GM23338 (cell line): ENCODE data around the gene UNK. TPM values are rescaled to one million over a fixed set of nuclear protein-coding genes. Genes with fewer than 3 reads are reported as not detected.

Experiments used
- ATAC-seq: fragments of 200-7000 bp; cut with Tn5 transposase; 3 replicates; pipeline ENCODE4 v1.9.1; 2020
- DNase-seq: peaks from one replicate; pipeline ENCODE4 v3.0.0-alpha.2; 2015; ENCODE audit warnings: low spot score
- H2AFZ ChIP-seq: fragments of 200-600 bp; sonication (generic); 2 replicates; pipeline ENCODE4 v1.8.0; 2016; ENCODE audit warnings: antibody characterized with exemption, mild to moderate bottlenecking, moderate library complexity
- H3F3A ChIP-seq: fragments of 200-600 bp; sonication (generic); replicated peaks from 2 replicates; pipeline ENCODE4 v1.8.0; 2017; ENCODE audit warnings: antibody characterized with exemption, mixed run types, low read depth
- H3K27ac ChIP-seq: fragments of 200-600 bp; sonication (generic); 2 replicates; pipeline ENCODE4 v1.6.1; 2016; ENCODE audit warnings: low read depth
- H3K27me3 ChIP-seq: fragments of 200-600 bp; sonication (generic); 2 replicates; pipeline ENCODE4 v1.8.0; 2016; ENCODE audit warnings: mild to moderate bottlenecking, mixed run types, moderate library complexity; ENCODE audit not compliant: insufficient read depth
- H3K36me3 ChIP-seq: fragments of 200-600 bp; sonication (generic); 2 replicates; pipeline ENCODE4 v1.8.0; 2016; ENCODE audit warnings: mild to moderate bottlenecking; ENCODE audit not compliant: insufficient read depth
- H3K4me1 ChIP-seq: fragments of 200-600 bp; sonication (generic); 2 replicates; pipeline ENCODE4 v1.8.0; 2016; ENCODE audit warnings: mild to moderate bottlenecking, moderate library complexity; ENCODE audit not compliant: insufficient read depth
- H3K4me2 ChIP-seq: fragments of 200-600 bp; sonication (generic); 2 replicates; pipeline ENCODE4 v1.7.1; 2017; ENCODE audit warnings: mixed run types
- H3K4me3 ChIP-seq: fragments of 200-600 bp; sonication (generic); 2 replicates; pipeline ENCODE4 v1.6.1; 2016; ENCODE audit warnings: mixed run types
- H3K79me2 ChIP-seq: fragments of 200-600 bp; sonication (generic); replicated peaks from 2 replicates; pipeline ENCODE4 v1.8.0; 2017; ENCODE audit warnings: mild to moderate bottlenecking; ENCODE audit not compliant: insufficient read depth
- H3K9me2 ChIP-seq: fragments of 200-600 bp; sonication (generic); 2 replicates; pipeline ENCODE4 v1.8.0; 2017; ENCODE audit not compliant: insufficient read depth
- H4K20me1 ChIP-seq: fragments of 200-600 bp; sonication (generic); replicated peaks from 2 replicates; pipeline ENCODE4 v1.8.0; 2017; ENCODE audit warnings: mild to moderate bottlenecking; ENCODE audit not compliant: insufficient read depth
- H3K27ac Mint-ChIP-seq: 2 replicates; pipeline ENCODE4 v1.8.0; 2020; ENCODE audit warnings: inconsistent platforms, mild to moderate bottlenecking, moderate library complexity, mixed read lengths
- H3K27me3 Mint-ChIP-seq: 3 replicates; pipeline ENCODE4 v1.8.0; 2022; ENCODE audit warnings: low read depth, mild to moderate bottlenecking, moderate library complexity, mixed read lengths, inconsistent platforms; ENCODE audit not compliant: insufficient read depth, poor library complexity
- H3K36me3 Mint-ChIP-seq: 3 replicates; pipeline ENCODE4 v1.8.0; 2021; ENCODE audit warnings: low read depth, mild to moderate bottlenecking, inconsistent platforms, moderate library complexity, mixed read lengths
- H3K4me1 Mint-ChIP-seq: 3 replicates; pipeline ENCODE4 v1.8.0; 2020; ENCODE audit warnings: mild to moderate bottlenecking, inconsistent platforms, mixed read lengths
- H3K4me3 Mint-ChIP-seq: 3 replicates; pipeline ENCODE4 v1.8.0; 2021; ENCODE audit warnings: moderate library complexity, mild to moderate bottlenecking, inconsistent platforms, mixed read lengths
- H3K9me3 Mint-ChIP-seq: 3 replicates; pipeline ENCODE4 v1.8.0; 2020; ENCODE audit warnings: moderate library complexity, mild to moderate bottlenecking, inconsistent platforms, mixed read lengths
- CREB1 ChIP-seq: fragments of 250-450 bp; sonication (Bioruptor Pico); IDR thresholded peaks from 2 replicates; pipeline ENCODE4 v1.5.0; 2020; ENCODE audit warnings: low read depth, mild to moderate bottlenecking, moderate library complexity
- ETS1 ChIP-seq: IDR thresholded peaks from 2 replicates; pipeline ENCODE4 v1.6.1; 2016; ENCODE audit warnings: antibody characterized with exemption
- EZH2 ChIP-seq: fragments of 200-600 bp; sonication (generic); IDR thresholded peaks from one replicate; pipeline ENCODE4 v1.8.0; 2017; ENCODE audit warnings: antibody characterized with exemption, mild to moderate bottlenecking, low read depth; ENCODE audit not compliant: unreplicated experiment
- EZH2phosphoT487 ChIP-seq: fragments of 200-600 bp; sonication (generic); IDR thresholded peaks from one replicate; pipeline ENCODE4 v1.8.1; 2018; ENCODE audit warnings: antibody characterized with exemption; ENCODE audit not compliant: unreplicated experiment
- JUNB ChIP-seq: IDR thresholded peaks from one replicate; pipeline ENCODE4 v1.6.1; 2016; ENCODE audit warnings: antibody characterized with exemption; ENCODE audit not compliant: unreplicated experiment
- NANOG ChIP-seq: IDR thresholded peaks from 2 replicates; pipeline ENCODE4 v1.6.1; 2016; ENCODE audit warnings: antibody characterized with exemption, borderline replicate concordance
- POLR2AphosphoS5 ChIP-seq: IDR thresholded peaks from 2 replicates; pipeline ENCODE4 v1.6.1; 2016; ENCODE audit warnings: antibody characterized with exemption, low read depth
- REST ChIP-seq: IDR thresholded peaks from one replicate; pipeline ENCODE4 v1.6.1; 2018; ENCODE audit warnings: antibody characterized with exemption; ENCODE audit not compliant: unreplicated experiment
- STAT1 ChIP-seq: IDR thresholded peaks from one replicate; pipeline ENCODE4 v1.6.1; 2016; ENCODE audit warnings: antibody characterized with exemption; ENCODE audit not compliant: unreplicated experiment
- ZNF114 ChIP-seq: fragments of 250-450 bp; sonication (Bioruptor Pico); IDR thresholded peaks from 2 replicates; pipeline ENCODE4 v1.5.0; 2020; ENCODE audit warnings: mild to moderate bottlenecking, moderate library complexity
- ZNF331 ChIP-seq: fragments of 250-450 bp; sonication (Bioruptor Pico); IDR thresholded peaks from 2 replicates; pipeline ENCODE4 v1.5.0; 2020; ENCODE audit warnings: low read depth, mild to moderate bottlenecking, moderate library complexity
- polyA plus RNA-seq: library from polyadenylated mRNA; unstranded; fragments of >200 nt; fragmentation: Nextera tagmentation; extraction: Ambion mirVana; gene quantifications from 2 replicates; pipeline ENCODE4 v1.2.1, GENCODE V29; 2016
- total RNA-seq: library from RNA; depleted of rRNA; stranded (reverse); fragments of >200 nt; shearing (Covaris generic); gene quantifications from 2 replicates; pipeline ENCODE4 v1.2.3, GENCODE V29; 2014
- TF ChIP-seq, protein P1 (sequence below), 2 experiments: fragments of 200-600 bp in 1 of 2; sonication (generic) in 1 of 2; conservative IDR thresholded peaks; 2 replicates each; pipeline versions ENCODE4 v1.5.1 to v1.6.1; 2016 to 2017; ENCODE audit warnings: antibody characterized with exemption in 2 of 2, low read depth in 2 of 2, mild to moderate bottlenecking in 2 of 2, moderate library complexity in 1 of 2
- TF ChIP-seq, protein P2 (sequence below): fragments of 250-450 bp; sonication (Bioruptor Pico); IDR thresholded peaks from 2 replicates; pipeline ENCODE4 v1.5.0; 2020; ENCODE audit warnings: mild to moderate bottlenecking, moderate library complexity

The UNK gene
- total and polyA plus RNA-seq, 2 experiments from 2014 or later, result 21.8 to 65.2 TPM

- ATAC-seq, result no peak
- no peak for DNase-seq
- peaks cover 4% of the 10 kb centered on the region; the same call in 1 of the 2 replicates for H3F3A ChIP-seq
- no peaks in the 10 kb centered on the region for H3K4me1 ChIP-seq
- no peaks in the 10 kb centered on the region for H3K27me3 ChIP-seq
- no peaks in the 10 kb centered on the region for H3K79me2 ChIP-seq
- no peaks in the 10 kb centered on the region for H3K36me3 ChIP-seq
- H4K20me1 ChIP-seq, result no peaks in the 10 kb centered on the region
- H3K4me2 ChIP-seq, result no peak overlapping the region
- no peak for TF ChIP-seq ZNF331 (CRISPR knock-in tag)
- TF ChIP-seq JUNB, result no peak
- TF ChIP-seq ETS1, result no peak
- TF ChIP-seq, protein P1, sequence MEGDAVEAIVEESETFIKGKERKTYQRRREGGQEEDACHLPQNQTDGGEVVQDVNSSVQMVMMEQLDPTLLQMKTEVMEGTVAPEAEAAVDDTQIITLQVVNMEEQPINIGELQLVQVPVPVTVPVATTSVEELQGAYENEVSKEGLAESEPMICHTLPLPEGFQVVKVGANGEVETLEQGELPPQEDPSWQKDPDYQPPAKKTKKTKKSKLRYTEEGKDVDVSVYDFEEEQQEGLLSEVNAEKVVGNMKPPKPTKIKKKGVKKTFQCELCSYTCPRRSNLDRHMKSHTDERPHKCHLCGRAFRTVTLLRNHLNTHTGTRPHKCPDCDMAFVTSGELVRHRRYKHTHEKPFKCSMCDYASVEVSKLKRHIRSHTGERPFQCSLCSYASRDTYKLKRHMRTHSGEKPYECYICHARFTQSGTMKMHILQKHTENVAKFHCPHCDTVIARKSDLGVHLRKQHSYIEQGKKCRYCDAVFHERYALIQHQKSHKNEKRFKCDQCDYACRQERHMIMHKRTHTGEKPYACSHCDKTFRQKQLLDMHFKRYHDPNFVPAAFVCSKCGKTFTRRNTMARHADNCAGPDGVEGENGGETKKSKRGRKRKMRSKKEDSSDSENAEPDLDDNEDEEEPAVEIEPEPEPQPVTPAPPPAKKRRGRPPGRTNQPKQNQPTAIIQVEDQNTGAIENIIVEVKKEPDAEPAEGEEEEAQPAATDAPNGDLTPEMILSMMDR (conservative IDR thresholded peaks at IDR 0.05; ENCODE audit: low read depth in 2 of 2), result no peak
- no peak for TF ChIP-seq NANOG
- TF ChIP-seq EZH2phosphoT487, result no peak
- no peak for TF ChIP-seq REST
- no peak for TF ChIP-seq EZH2
- no peak for TF ChIP-seq ZNF114 (CRISPR knock-in tag)
- TF ChIP-seq POLR2AphosphoS5, result no peak
- TF ChIP-seq CREB1 (CRISPR knock-in tag), result no peak
- TF ChIP-seq, protein P2, sequence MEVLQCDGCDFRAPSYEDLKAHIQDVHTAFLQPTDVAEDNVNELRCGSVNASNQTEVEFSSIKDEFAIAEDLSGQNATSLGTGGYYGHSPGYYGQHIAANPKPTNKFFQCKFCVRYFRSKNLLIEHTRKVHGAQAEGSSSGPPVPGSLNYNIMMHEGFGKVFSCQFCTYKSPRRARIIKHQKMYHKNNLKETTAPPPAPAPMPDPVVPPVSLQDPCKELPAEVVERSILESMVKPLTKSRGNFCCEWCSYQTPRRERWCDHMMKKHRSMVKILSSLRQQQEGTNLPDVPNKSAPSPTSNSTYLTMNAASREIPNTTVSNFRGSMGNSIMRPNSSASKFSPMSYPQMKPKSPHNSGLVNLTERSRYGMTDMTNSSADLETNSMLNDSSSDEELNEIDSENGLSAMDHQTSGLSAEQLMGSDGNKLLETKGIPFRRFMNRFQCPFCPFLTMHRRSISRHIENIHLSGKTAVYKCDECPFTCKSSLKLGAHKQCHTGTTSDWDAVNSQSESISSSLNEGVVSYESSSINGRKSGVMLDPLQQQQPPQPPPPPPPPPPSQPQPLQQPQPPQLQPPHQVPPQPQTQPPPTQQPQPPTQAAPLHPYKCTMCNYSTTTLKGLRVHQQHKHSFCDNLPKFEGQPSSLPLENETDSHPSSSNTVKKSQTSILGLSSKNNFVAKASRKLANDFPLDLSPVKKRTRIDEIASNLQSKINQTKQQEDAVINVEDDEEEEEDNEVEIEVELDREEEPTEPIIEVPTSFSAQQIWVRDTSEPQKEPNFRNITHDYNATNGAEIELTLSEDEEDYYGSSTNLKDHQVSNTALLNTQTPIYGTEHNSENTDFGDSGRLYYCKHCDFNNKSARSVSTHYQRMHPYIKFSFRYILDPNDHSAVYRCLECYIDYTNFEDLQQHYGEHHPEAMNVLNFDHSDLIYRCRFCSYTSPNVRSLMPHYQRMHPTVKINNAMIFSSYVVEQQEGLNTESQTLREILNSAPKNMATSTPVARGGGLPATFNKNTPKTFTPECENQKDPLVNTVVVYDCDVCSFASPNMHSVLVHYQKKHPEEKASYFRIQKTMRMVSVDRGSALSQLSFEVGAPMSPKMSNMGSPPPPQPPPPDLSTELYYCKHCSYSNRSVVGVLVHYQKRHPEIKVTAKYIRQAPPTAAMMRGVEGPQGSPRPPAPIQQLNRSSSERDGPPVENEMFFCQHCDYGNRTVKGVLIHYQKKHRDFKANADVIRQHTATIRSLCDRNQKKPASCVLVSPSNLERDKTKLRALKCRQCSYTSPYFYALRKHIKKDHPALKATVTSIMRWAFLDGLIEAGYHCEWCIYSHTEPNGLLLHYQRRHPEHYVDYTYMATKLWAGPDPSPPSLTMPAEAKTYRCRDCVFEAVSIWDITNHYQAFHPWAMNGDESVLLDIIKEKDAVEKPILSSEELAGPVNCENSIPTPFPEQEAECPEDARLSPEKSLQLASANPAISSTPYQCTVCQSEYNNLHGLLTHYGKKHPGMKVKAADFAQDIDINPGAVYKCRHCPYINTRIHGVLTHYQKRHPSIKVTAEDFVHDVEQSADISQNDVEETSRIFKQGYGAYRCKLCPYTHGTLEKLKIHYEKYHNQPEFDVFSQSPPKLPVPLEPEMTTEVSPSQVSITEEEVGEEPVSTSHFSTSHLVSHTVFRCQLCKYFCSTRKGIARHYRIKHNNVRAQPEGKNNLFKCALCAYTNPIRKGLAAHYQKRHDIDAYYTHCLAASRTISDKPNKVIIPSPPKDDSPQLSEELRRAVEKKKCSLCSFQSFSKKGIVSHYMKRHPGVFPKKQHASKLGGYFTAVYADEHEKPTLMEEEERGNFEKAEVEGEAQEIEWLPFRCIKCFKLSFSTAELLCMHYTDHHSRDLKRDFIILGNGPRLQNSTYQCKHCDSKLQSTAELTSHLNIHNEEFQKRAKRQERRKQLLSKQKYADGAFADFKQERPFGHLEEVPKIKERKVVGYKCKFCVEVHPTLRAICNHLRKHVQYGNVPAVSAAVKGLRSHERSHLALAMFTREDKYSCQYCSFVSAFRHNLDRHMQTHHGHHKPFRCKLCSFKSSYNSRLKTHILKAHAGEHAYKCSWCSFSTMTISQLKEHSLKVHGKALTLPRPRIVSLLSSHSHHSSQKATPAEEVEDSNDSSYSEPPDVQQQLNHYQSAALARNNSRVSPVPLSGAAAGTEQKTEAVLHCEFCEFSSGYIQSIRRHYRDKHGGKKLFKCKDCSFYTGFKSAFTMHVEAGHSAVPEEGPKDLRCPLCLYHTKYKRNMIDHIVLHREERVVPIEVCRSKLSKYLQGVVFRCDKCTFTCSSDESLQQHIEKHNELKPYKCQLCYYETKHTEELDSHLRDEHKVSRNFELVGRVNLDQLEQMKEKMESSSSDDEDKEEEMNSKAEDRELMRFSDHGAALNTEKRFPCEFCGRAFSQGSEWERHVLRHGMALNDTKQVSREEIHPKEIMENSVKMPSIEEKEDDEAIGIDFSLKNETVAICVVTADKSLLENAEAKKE (CRISPR knock-in tag), result no peak
- TF ChIP-seq STAT1, result no peak
- H3K4me3 ChIP-seq, result no peak overlapping the region
- H3K9me2 ChIP-seq, result no peaks in the 10 kb centered on the region
- Mint-ChIP-seq H3K4me3 (no peak overlapping the region), H3K27ac (no peak overlapping the region), H3K9me3 (no peaks in the 10 kb centered on the region), H3K36me3 (no peaks in the 10 kb centered on the region), H3K27me3 (peaks cover 19% of the 10 kb centered on the region), H3K4me1 (peaks cover 13% of the 10 kb centered on the region)
- no peak overlapping the region for H2AFZ ChIP-seq
- no peak overlapping the region for H3K27ac ChIP-seq
Measured at GRCh38 chr17:75755205-75755901, 29.3 kb upstream of the UNK start.
